GM04504 (cell line): ENCODE results near the gene ATRIP.

ENCODE experiments used
- DNase-seq: peaks from one replicate; pipeline ENCODE4 v3.0.0-alpha.2; 2012; ENCODE audit warnings: low read depth

ATRIP gene

DNA sequence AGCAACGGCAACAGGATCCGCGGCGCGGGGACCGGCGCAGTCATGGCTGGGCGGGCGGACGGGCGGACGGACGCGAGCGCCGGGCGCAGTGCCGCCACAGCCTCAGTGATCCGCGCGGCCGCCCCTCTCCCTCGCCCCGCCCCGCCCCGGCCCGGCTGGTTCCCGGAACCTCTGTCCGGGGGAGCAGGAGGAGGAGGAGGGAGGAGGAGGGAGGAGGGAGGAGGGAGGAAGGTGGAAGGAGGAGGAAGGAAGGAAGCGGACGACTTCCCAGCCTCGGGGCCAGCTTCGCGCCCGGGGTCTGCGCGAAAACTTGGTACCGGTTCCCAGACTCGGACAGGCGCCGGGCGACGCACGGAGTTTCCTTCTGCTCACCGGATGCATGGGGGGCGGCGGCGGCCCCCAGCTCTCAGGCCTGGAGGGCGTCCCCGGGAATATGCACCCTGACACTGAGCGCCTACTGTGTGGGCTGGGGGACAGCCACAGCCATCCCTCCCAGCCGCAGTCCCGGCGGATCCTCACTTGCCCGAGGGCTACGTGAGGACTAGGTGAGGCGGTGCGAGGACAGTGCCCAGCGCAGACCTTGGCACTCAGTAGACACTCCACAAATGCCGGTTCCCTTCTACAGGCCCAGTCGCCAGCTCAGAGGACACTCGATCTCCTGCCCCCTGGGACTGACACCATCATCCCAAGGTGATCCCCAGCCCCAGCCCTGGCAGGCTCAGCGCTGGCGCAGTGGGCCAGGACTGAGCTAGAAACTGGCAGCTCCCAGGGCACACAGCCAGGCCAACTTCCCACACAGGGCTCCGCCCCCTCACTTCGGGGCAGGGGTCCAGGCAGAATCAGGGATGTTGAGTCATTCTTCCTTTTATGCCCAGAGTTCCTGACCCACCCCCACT lies 57.8 kb downstream of the ATRIP start, which contains the start of gene SHISA5:
TSS of gene SHISA5 (minus strand) at position 124 of the 896 bp plus-strand sequence. CDS start at position 44, 80 bp downstream.
- DNase-seq = peak; percentile 38

DNA sequence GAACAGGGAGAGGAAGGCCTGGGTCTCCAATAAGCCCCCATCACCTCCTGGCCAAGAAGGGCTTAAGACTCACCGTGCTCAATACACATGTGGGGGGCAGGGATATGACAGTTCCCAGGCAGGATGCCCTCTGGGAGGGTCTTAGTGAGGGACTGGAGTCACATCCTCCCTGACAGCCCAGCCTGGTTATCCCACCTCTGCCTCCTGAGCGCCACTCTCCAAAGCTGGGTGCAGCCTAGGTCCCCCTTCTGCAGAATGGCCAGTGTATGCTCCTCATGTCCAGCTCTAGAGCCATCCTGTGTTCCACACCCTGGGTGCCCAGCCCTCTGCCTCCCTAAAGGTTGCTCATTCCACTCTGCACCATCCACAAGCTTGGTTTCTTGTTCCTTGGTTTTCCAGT lies 58.6 kb downstream of the ATRIP start:
- no peak for DNase-seq

- no peak for DNase-seq
These were observed 59.5 kb downstream of the ATRIP start for GRCh38 chr3:48505968-48506504.

DNA sequence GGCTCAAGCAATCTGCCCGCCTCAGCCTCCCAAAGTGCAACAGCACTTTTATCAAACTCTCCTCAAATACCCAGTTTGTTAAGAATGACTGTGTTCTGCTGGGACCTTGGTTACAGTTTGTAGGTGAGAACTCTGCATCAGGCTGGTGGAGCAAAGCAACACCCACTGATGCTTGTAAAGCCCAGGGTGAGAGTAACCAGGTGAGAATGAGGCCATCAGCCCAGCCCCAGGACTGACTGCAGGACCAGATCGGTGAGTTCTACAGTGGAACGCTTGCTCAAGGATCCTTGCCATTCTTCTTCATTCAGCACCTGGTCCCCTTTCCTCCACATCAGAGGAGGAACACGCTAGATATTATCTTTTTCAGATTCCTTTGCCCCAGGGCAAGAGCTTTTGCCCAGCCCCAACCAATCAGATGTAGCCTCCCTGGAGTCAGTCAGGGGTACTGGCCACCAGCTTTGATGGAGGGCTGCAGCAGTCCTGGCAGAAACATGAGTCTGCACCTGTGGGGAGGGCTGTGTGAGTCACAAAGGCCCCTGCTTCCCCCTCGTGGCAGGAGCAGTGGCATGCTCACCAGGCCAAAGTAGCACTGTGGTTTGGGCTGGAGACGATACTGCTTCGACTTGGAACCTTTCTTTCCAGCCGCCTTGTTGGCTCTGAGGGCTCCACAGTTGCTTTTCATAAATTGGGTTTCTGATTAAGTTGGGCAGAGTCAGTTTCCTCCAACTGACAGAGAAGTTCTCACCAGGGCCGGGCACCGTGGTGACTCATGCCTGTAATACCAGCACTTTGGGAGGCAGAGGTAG lies 60.9 kb downstream of the ATRIP start:
- no peak for DNase-seq

- DNase-seq = no peak
These were observed 65.0 kb downstream of the ATRIP start for GRCh38 chr3:48511551-48511950.

- no peak for DNase-seq
These were observed 68.1 kb downstream of the ATRIP start for GRCh38 chr3:48514431-48515227.
